ENCODE results near the gene ZNF777.
A peak's percentile ranks its signal among the peaks of the same experiment; 100 is the strongest.
"Not testable (repeated sequence)": the region's sequence is repeated elsewhere in the genome, so short reads cannot be mapped to it uniquely, and the experiment has no call there.

The ZNF777 gene

GRCh38 chr7:149460493-149461277 is at the start of gene ZNF777:
Gene ZNF777 (minus strand): TSS chr7:149461062. CDS start chr7:149456022, 5,040 bp downstream.
- peak; percentile 55 for DNase-seq (ENCODE audit: low read depth, low spot score)

GRCh38 chr7:149510248-149510647 is 49.4 kb upstream of the ZNF777 start:
- no peak for DNase-seq (ENCODE audit: low read depth, low spot score)

- DNase-seq (ENCODE audit: low read depth, low spot score): no peak
Measured at GRCh38 chr7:149509774-149510173, 48.9 kb upstream of the ZNF777 start.

- DNase-seq (ENCODE audit: low read depth, low spot score): no peak
Measured at GRCh38 chr7:149505551-149505950, 44.7 kb upstream of the ZNF777 start.

GRCh38 chr7:149501651-149502050 is 40.8 kb upstream of the ZNF777 start:
- DNase-seq (ENCODE audit: low read depth, low spot score): no peak

GRCh38 chr7:149500910-149501309 is 40.0 kb upstream of the ZNF777 start:
- DNase-seq (ENCODE audit: low read depth, low spot score): no peak

GRCh38 chr7:149500201-149500600 is 39.3 kb upstream of the ZNF777 start:
- DNase-seq (ENCODE audit: low read depth, low spot score): no peak

- no peak for DNase-seq (ENCODE audit: low read depth, low spot score)
Measured at GRCh38 chr7:149498811-149499210, 37.9 kb upstream of the ZNF777 start.

GRCh38 chr7:149497467-149498261 is 36.8 kb upstream of the ZNF777 start, which contains the start of gene ZNF746:
Gene ZNF746 (minus strand): TSS chr7:149497809. CDS start chr7:149497536, 273 bp downstream.
- peak; percentile 50 for DNase-seq (ENCODE audit: low read depth, low spot score)

- peak; percentile 15 for DNase-seq (ENCODE audit: low read depth, low spot score)
Measured at GRCh38 chr7:149496642-149497391, 36.0 kb upstream of the ZNF777 start.

- no peak for DNase-seq (ENCODE audit: low read depth, low spot score)
Measured at GRCh38 chr7:149495785-149496641, 35.2 kb upstream of the ZNF777 start.

GRCh38 chr7:149494738-149495368 is 34.0 kb upstream of the ZNF777 start:
- no peak for DNase-seq (ENCODE audit: low read depth, low spot score)

GRCh38 chr7:149493975-149494374 is 33.1 kb upstream of the ZNF777 start:
- not testable (repeated sequence) for DNase-seq (ENCODE audit: low read depth, low spot score)

GRCh38 chr7:149493366-149493765 is 32.5 kb upstream of the ZNF777 start:
- DNase-seq (ENCODE audit: low read depth, low spot score): no peak

GRCh38 chr7:149490083-149490760 is 29.4 kb upstream of the ZNF777 start:
- DNase-seq (ENCODE audit: low read depth, low spot score): no peak

- no peak for DNase-seq (ENCODE audit: low read depth, low spot score)
Measured at GRCh38 chr7:149489391-149490024, 28.6 kb upstream of the ZNF777 start.

- no peak for DNase-seq (ENCODE audit: low read depth, low spot score)
Measured at GRCh38 chr7:149479568-149479967, 18.7 kb upstream of the ZNF777 start.

GRCh38 chr7:149478754-149479153 is 17.9 kb upstream of the ZNF777 start:
- no peak for DNase-seq (ENCODE audit: low read depth, low spot score)

Data from activated naive CD8-positive, alpha-beta T cell treated with anti-CD3 and anti-CD28 coated beads, Interleukin-2, amount 50 U/mL, for 16 hours (primary cell).